ENCODE results near the gene FAHD2B. TPM values are rescaled to one million over a fixed set of nuclear protein-coding genes. Genes with fewer than 3 reads are reported as not detected.
"Not testable (repeated sequence)": the region's sequence is repeated elsewhere in the genome, so short reads cannot be mapped to it uniquely, and the experiment has no call there.

The FAHD2B gene
- total and polyA plus RNA-seq, 12 donors: 4.0 to 19.2 (median 8.0) TPM

GRCh38 chr2:97067279-97068004 lies 27.2 kb downstream of the FAHD2B start:
- H3K9me3 ChIP-seq (replicated peaks in 1 of 3): no peaks in the 10 kb centered on the region
- no peak for DNase-seq
- H3K27ac ChIP-seq: no peak overlapping the region
- no peaks in the 10 kb centered on the region for H3K36me3 ChIP-seq (replicated peaks in 1 of 2)
- 78 to 95% (median 88%) methylated on average over 5 of the region's 5 CpGs for WGBS, 4 donors
- intact Hi-C loops (cut with DNase I): no loop called here
- TF ChIP-seq POLR2A (IDR thresholded peaks at IDR 0.05) (no peak), CTCF (IDR thresholded peaks at IDR 0.05) (no peak)
- no peak overlapping the region for H3K4me3 ChIP-seq
- H3K4me1 ChIP-seq (replicated peaks in 1 of 2): no peaks in the 10 kb centered on the region
- no peaks in the 10 kb centered on the region for H3K27me3 ChIP-seq

GRCh38 chr2:97066030-97066429 lies 28.7 kb downstream of the FAHD2B start:
- H3K4me1 ChIP-seq (replicated peaks in 1 of 2); H3K27ac ChIP-seq; H3K9me3 ChIP-seq (replicated peaks in 1 of 3); H3K4me3 ChIP-seq; intact Hi-C loops (cut with DNase I); DNase-seq; H3K27me3 ChIP-seq; H3K36me3 ChIP-seq (replicated peaks in 1 of 2): not testable (repeated sequence)
- 75 to 85% (median 80%) methylated on average over 3 to 5 of the region's 5 CpGs for WGBS, 4 donors

- WGBS, 4 donors: 70 to 85% (median 79%) methylated on average over 1 of the region's 1 CpG
- H3K27me3 ChIP-seq; DNase-seq; intact Hi-C loops (cut with DNase I); H3K4me3 ChIP-seq; H3K27ac ChIP-seq; H3K4me1 ChIP-seq (replicated peaks in 1 of 2); H3K36me3 ChIP-seq (replicated peaks in 1 of 2); H3K9me3 ChIP-seq (replicated peaks in 1 of 3): not testable (repeated sequence)
Observed at GRCh38 chr2:97062020-97062419, 32.7 kb downstream of the FAHD2B start.

- WGBS, 4 donors: 40 to 75% (median 67%) methylated on average over 1 to 7 of the region's 7 CpGs
- H3K27ac ChIP-seq; H3K4me3 ChIP-seq; DNase-seq; H3K27me3 ChIP-seq; intact Hi-C loops (cut with DNase I); H3K36me3 ChIP-seq (replicated peaks in 1 of 2); H3K9me3 ChIP-seq (replicated peaks in 1 of 3); H3K4me1 ChIP-seq (replicated peaks in 1 of 2): not testable (repeated sequence)
Observed at GRCh38 chr2:97059782-97060181, 34.9 kb downstream of the FAHD2B start.

- 66 to 82% (median 71%) methylated on average over 3 of the region's 3 CpGs for WGBS, 4 donors
- DNase-seq; H3K9me3 ChIP-seq (replicated peaks in 1 of 3); H3K4me1 ChIP-seq (replicated peaks in 1 of 2); intact Hi-C loops (cut with DNase I); H3K27me3 ChIP-seq; H3K27ac ChIP-seq; H3K4me3 ChIP-seq; H3K36me3 ChIP-seq (replicated peaks in 1 of 2): not testable (repeated sequence)
Observed at GRCh38 chr2:97056150-97056549, 38.5 kb downstream of the FAHD2B start.

- H3K4me1 ChIP-seq (replicated peaks in 1 of 2); H3K4me3 ChIP-seq; H3K36me3 ChIP-seq (replicated peaks in 1 of 2); H3K27me3 ChIP-seq; H3K27ac ChIP-seq; DNase-seq; intact Hi-C loops (cut with DNase I); H3K9me3 ChIP-seq (replicated peaks in 1 of 3): not testable (repeated sequence)
- WGBS, 4 donors: 51 to 70% (median 62%) methylated on average over 1 to 2 of the region's 2 CpGs
Observed at GRCh38 chr2:97050032-97050431, 44.6 kb downstream of the FAHD2B start.

- H3K9me3 ChIP-seq (replicated peaks in 1 of 3): not testable (repeated sequence)
Observed at GRCh38 chr2:97048448-97048847, 46.2 kb downstream of the FAHD2B start.

GRCh38 chr2:97046676-97047075 lies 48.0 kb downstream of the FAHD2B start:
- H3K36me3 ChIP-seq (replicated peaks in 1 of 2); H3K4me3 ChIP-seq; intact Hi-C loops (cut with DNase I); H3K27ac ChIP-seq; H3K4me1 ChIP-seq (replicated peaks in 1 of 2); H3K9me3 ChIP-seq (replicated peaks in 1 of 3); H3K27me3 ChIP-seq; DNase-seq: not testable (repeated sequence)
- 75 to 90% (median 81%) methylated on average over 2 to 3 of the region's 3 CpGs for WGBS, 4 donors

More at GRCh38 chr2:97048448-97048847, 46.2 kb downstream of the FAHD2B start:
- WGBS, 4 donors: 50 to 80% (median 68%) methylated on average over 5 to 7 of the region's 7 CpGs
- intact Hi-C loops (cut with DNase I); H3K4me3 ChIP-seq; H3K36me3 ChIP-seq (replicated peaks in 1 of 2); H3K4me1 ChIP-seq (replicated peaks in 1 of 2); DNase-seq; H3K27ac ChIP-seq; H3K27me3 ChIP-seq: not testable (repeated sequence)

GRCh38 chr2:97045895-97046499 lies 48.7 kb downstream of the FAHD2B start:
- H3K4me1 ChIP-seq (replicated peaks in 1 of 2); H3K27me3 ChIP-seq; H3K4me3 ChIP-seq; H3K36me3 ChIP-seq (replicated peaks in 1 of 2); DNase-seq; H3K27ac ChIP-seq; H3K9me3 ChIP-seq (replicated peaks in 1 of 3); intact Hi-C loops (cut with DNase I): not testable (repeated sequence)
- 56 to 66% (median 64%) methylated on average over 3 of the region's 3 CpGs for WGBS, 4 donors
